H1 (cell line): ENCODE measurements around the gene GPC3. TPM values are rescaled to one million over a fixed set of nuclear protein-coding genes. Genes with fewer than 3 reads are reported as not detected.

Experiments used
- CTCF ChIA-PET: fragments of 300-600 bp; sonication (Branson Sonifier 250); formaldehyde crosslinking; loops from one replicate; lab custom pipeline; 2021; ENCODE audit not compliant: partially characterized antibody; lab: Charles Lee
- POLR2A ChIA-PET: fragments of 300-600 bp; sonication (Branson Sonifier 250); formaldehyde crosslinking; loops from one replicate; lab custom pipeline; 2021; ENCODE audit warnings: inconsistent platforms; ENCODE audit not compliant: partially characterized antibody; lab: Charles Lee
- DNase-seq, 2 experiments: peaks; one replicate each; pipeline versions ENCODE4 v3.0.0 to v3.0.0-alpha.2; 2010 to 2022; ENCODE audit warnings: low spot score in 2 of 2, low read depth in 1 of 2, mixed read lengths in 1 of 2
- FAIRE-seq: peaks from 2 replicates; lab custom pipeline; 2011; peaks lifted over from hg19 to GRCh38; lab: Jason Lieb, UNC
- H2AFZ ChIP-seq: 2 replicates; pipeline ENCODE4 v1.8.1; 2012; ENCODE audit warnings: low read length, inconsistent platforms
- H2AK5ac ChIP-seq: 2 replicates; pipeline ENCODE4 v1.6.1; 2013; ENCODE audit warnings: low read depth, low read length
- H2BK120ac ChIP-seq: replicated peaks from 2 replicates; pipeline ENCODE3; 2013; ENCODE audit warnings: low read depth, low read length, inconsistent platforms
- H2BK12ac ChIP-seq: 2 replicates; pipeline ENCODE4 v1.6.1; 2013; ENCODE audit warnings: low read depth, low read length
- H2BK15ac ChIP-seq: 2 replicates; pipeline ENCODE4 v1.6.1; 2013; ENCODE audit warnings: low read length
- H2BK20ac ChIP-seq: 2 replicates; pipeline ENCODE4 v1.6.1; 2013; ENCODE audit warnings: low read length
- H2BK5ac ChIP-seq: 2 replicates; pipeline ENCODE4 v1.6.1; 2013; ENCODE audit warnings: low read depth, low read length
- H3K14ac ChIP-seq: 2 replicates; pipeline ENCODE4 v1.6.1; 2013; ENCODE audit warnings: inconsistent platforms; ENCODE audit not compliant: insufficient read length
- H3K18ac ChIP-seq: 2 replicates; pipeline ENCODE4 v1.6.1; 2013; ENCODE audit warnings: low read length; ENCODE audit errors: extremely low read depth
- H3K23ac ChIP-seq: 2 replicates; pipeline ENCODE4 v1.6.1; 2013; ENCODE audit warnings: inconsistent platforms; ENCODE audit not compliant: insufficient read length
- H3K23me2 ChIP-seq: 2 replicates; pipeline ENCODE4 v1.6.1; 2013; ENCODE audit warnings: low read depth, low read length
- H3K27ac ChIP-seq: 2 replicates; pipeline ENCODE4 v1.6.1; 2011; ENCODE audit warnings: low read depth, low read length, inconsistent platforms
- H3K27me3 ChIP-seq, 4 experiments: replicated peaks in 1 of 4; 1 replicate in 1 of 4; 2 replicates in 3 of 4; pipeline versions ENCODE4 v1.6.1 to v1.8.1; 2011 to 2013; ENCODE audit warnings: low read length in 3 of 4, mild to moderate bottlenecking in 3 of 4, inconsistent platforms in 2 of 4, mixed read lengths in 2 of 4, moderate library complexity in 1 of 4; ENCODE audit not compliant: control insufficient read depth in 3 of 4, insufficient read depth in 3 of 4; ENCODE audit errors: extremely low read depth in 1 of 4
- H3K36me3 ChIP-seq, 4 experiments: 2 replicates each; pipeline versions ENCODE4 v1.6.1 to v1.8.1; 2011 to 2013; ENCODE audit warnings: mild to moderate bottlenecking in 4 of 4, low read length in 3 of 4, moderate library complexity in 2 of 4, control low read depth in 1 of 4, inconsistent platforms in 1 of 4; ENCODE audit not compliant: insufficient read depth in 4 of 4, control insufficient read depth in 2 of 4
- H3K4ac ChIP-seq: replicated peaks from 2 replicates; pipeline ENCODE3; 2013; ENCODE audit warnings: low read length, low read depth, mixed read lengths, inconsistent platforms; ENCODE audit not compliant: insufficient read length
- H3K4me1 ChIP-seq, 4 experiments: replicated peaks in 1 of 4; 1 replicate in 1 of 4; 2 replicates in 3 of 4; pipeline versions ENCODE4 v1.6.1 to v1.8.1; 2011 to 2013; ENCODE audit warnings: low read length in 3 of 4, inconsistent platforms in 2 of 4, mixed read lengths in 1 of 4; ENCODE audit not compliant: insufficient read depth in 4 of 4, control insufficient read depth in 3 of 4
- H3K4me2 ChIP-seq, 2 experiments: 2 replicates each; pipeline versions ENCODE4 v1.6.1 to v1.8.1; 2011 to 2013; ENCODE audit warnings: low read depth in 2 of 2, low read length in 2 of 2, control low read depth in 1 of 2, inconsistent platforms in 1 of 2, mild to moderate bottlenecking in 1 of 2; ENCODE audit not compliant: insufficient read depth in 1 of 2
- H3K4me3 ChIP-seq, 4 experiments: fragments of 200-600, 300-600 bp in 1 of 4; sonication (generic), shearing (Covaris generic), sonication (Bioruptor Twin) in 1 of 4; 2 replicates each; pipeline versions ENCODE4 v1.5.1 to v1.8.1; 2011 to 2016; ENCODE audit warnings: low read length in 4 of 4, low read depth in 3 of 4, control low read depth in 2 of 4, inconsistent platforms in 2 of 4, mild to moderate bottlenecking in 2 of 4, mixed read lengths in 1 of 4, moderate library complexity in 1 of 4; ENCODE audit not compliant: insufficient read depth in 2 of 4; ENCODE audit errors: extremely low read depth in 1 of 4
- H3K56ac ChIP-seq: replicated peaks from 2 replicates; pipeline ENCODE3; 2013; ENCODE audit warnings: low read depth, mild to moderate bottlenecking, mixed read lengths, low read length, inconsistent platforms; ENCODE audit not compliant: insufficient read length
- H3K79me1 ChIP-seq: 2 replicates; pipeline ENCODE4 v1.6.1; 2013; ENCODE audit warnings: low read depth, low read length, control low read depth
- H3K79me2 ChIP-seq, 2 experiments: 2 replicates each; pipeline versions ENCODE4 v1.6.1 to v1.8.1; 2012 to 2013; ENCODE audit warnings: low read length in 2 of 2, mild to moderate bottlenecking in 2 of 2, inconsistent platforms in 1 of 2; ENCODE audit not compliant: insufficient read depth in 2 of 2, control insufficient read depth in 1 of 2
- H3K9ac ChIP-seq, 4 experiments: replicated peaks in 1 of 4; 1 replicate in 1 of 4; 2 replicates in 3 of 4; pipeline versions ENCODE4 v1.6.1 to v1.8.1; 2011 to 2013; ENCODE audit warnings: low read depth in 3 of 4, low read length in 3 of 4, control low read depth in 2 of 4, mild to moderate bottlenecking in 2 of 4, moderate library complexity in 2 of 4, inconsistent platforms in 1 of 4; ENCODE audit errors: extremely low read depth in 1 of 4
- H3K9me3 ChIP-seq, 2 experiments: 2 replicates each; pipeline versions ENCODE4 v1.6.1 to v1.8.1; 2012 to 2013; ENCODE audit warnings: mild to moderate bottlenecking in 2 of 2, moderate library complexity in 2 of 2, control low read depth in 1 of 2, inconsistent platforms in 1 of 2, low read depth in 1 of 2, low read length in 1 of 2, mixed read lengths in 1 of 2; ENCODE audit not compliant: insufficient read depth in 2 of 2
- H4K20me1 ChIP-seq, 2 experiments: replicated peaks in 1 of 2; 2 replicates each; pipeline versions ENCODE3 to v1.8.1; 2011 to 2013; ENCODE audit warnings: inconsistent platforms in 2 of 2, low read length in 2 of 2, mild to moderate bottlenecking in 1 of 2; ENCODE audit not compliant: insufficient read depth in 2 of 2, control insufficient read depth in 1 of 2
- H4K5ac ChIP-seq: 2 replicates; pipeline ENCODE4 v1.6.1; 2013; ENCODE audit warnings: low read length, low read depth, mixed read lengths, inconsistent platforms; ENCODE audit not compliant: insufficient read length
- H4K8ac ChIP-seq: 2 replicates; pipeline ENCODE4 v1.8.0; 2013; ENCODE audit warnings: mild to moderate bottlenecking, moderate library complexity, low read length, inconsistent platforms; ENCODE audit not compliant: insufficient read depth; ENCODE audit errors: extremely low read depth
- H4K91ac ChIP-seq: replicated peaks from 2 replicates; pipeline ENCODE3; 2013; ENCODE audit warnings: low read length, mixed read lengths, inconsistent platforms; ENCODE audit not compliant: insufficient read length
- ATF2 ChIP-seq: IDR thresholded peaks from 2 replicates; pipeline ENCODE4 v1.6.1; 2012; ENCODE audit warnings: low read length, inconsistent platforms
- CBX8 ChIP-seq: fragments of 300-800, 300-1000 bp; sonication (generic); IDR thresholded peaks from 2 replicates; pipeline ENCODE4 v1.7.1; 2016; ENCODE audit warnings: low read depth, low read length, borderline replicate concordance
- CHD2 ChIP-seq: IDR thresholded peaks from 2 replicates; pipeline ENCODE4 v1.6.1; 2012; ENCODE audit warnings: low read length, improper control_type of control experiment
- CTBP2 ChIP-seq: IDR thresholded peaks from 2 replicates; pipeline ENCODE4 v1.7.0; 2011; ENCODE audit warnings: borderline replicate concordance, mild to moderate bottlenecking, moderate library complexity, mixed read lengths, low read length; ENCODE audit not compliant: insufficient read depth, insufficient read length
- RAD21 ChIP-seq, 2 experiments: IDR thresholded peaks in 1 of 2; conservative IDR thresholded peaks in 1 of 2; 2 replicates each; pipeline ENCODE4 v1.6.1; 2011; ENCODE audit warnings: low read depth in 2 of 2, low read length in 2 of 2, improper control_type of control experiment in 1 of 2, inconsistent platforms in 1 of 2, mild to moderate bottlenecking in 1 of 2, moderate library complexity in 1 of 2
- RBBP5 ChIP-seq: IDR thresholded peaks from 2 replicates; pipeline ENCODE4 v1.7.1; 2012; ENCODE audit warnings: low read depth, mild to moderate bottlenecking, inconsistent platforms, low read length, moderate library complexity, borderline replicate concordance
- SIN3A ChIP-seq, 2 experiments: IDR thresholded peaks in 1 of 2; conservative IDR thresholded peaks in 1 of 2; 2 replicates each; pipeline ENCODE4 v1.6.1; 2011 to 2012; ENCODE audit warnings: low read length in 2 of 2, improper control_type of control experiment in 1 of 2, low read depth in 1 of 2, mild to moderate bottlenecking in 1 of 2
- SUZ12 ChIP-seq: fragments of 200-600 bp; sonication (generic); IDR thresholded peaks from 2 replicates; pipeline ENCODE4 v1.6.1; 2012; ENCODE audit warnings: mild to moderate bottlenecking, inconsistent platforms, low read length, moderate library complexity, mixed read lengths
- polyA plus RNA-seq, 7 experiments: library from polyadenylated mRNA; depleted of rRNA in 3 of 7; stranded (reverse) in 5 of 7; unstranded in 2 of 7; fragments of >200 nt in 5 of 7; fragments of 200-250 nt in 2 of 7; gene quantifications; 1 replicate in 5 of 7; 2 replicates in 1 of 7; 4 replicates in 1 of 7; pipeline versions ENCODE4 v1.2.1 to v1.2.3, GENCODE V29; 2011 to 2013; ENCODE audit warnings: missing spikeins in 2 of 7, mixed read lengths in 2 of 7
- total RNA-seq: library from RNA; stranded (reverse); fragmentation: NEBNext Ultra II Directional; extraction: Animal tissue kit (Norgen Biotek cat#: 25700); gene quantifications from 2 replicates; pipeline ENCODE4 v1.2.1, GENCODE V29; 2021

GPC3 gene
- total and polyA plus RNA-seq, 2 of the 8 experiments (the other 6 are each of a cell fraction or from before 2014, with no cell fraction given) = 64.8 to 71.9 TPM

DNA sequence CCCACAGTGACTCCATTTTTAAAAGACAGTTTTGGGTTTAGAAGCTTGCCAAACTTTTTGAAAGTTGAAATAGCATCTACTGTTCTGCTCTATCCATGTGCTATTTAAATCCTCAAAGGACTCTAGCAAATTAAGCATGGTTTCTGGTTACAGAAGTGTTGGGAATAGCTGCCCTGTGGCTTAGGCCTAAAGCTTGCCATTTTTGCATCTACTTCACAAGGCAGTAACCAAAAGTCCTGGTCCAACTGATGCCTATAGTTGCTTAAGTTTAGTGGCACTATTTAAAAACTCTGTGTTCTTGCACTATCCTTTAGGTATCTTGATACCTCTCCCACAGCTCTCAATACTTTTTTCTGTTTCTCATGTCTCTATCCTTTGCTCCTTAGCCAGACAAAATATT lies 319.1 kb downstream of the GPC3 start:
- H2BK20ac ChIP-seq = no peak overlapping the region
- H3K79me1 ChIP-seq = no peaks in the 10 kb centered on the region
- no peak overlapping the region for H2BK120ac ChIP-seq
- no peak overlapping the region for H2BK15ac ChIP-seq
- H4K20me1 ChIP-seq = no peaks in the 10 kb centered on the region
- no peaks in the 10 kb centered on the region for H3K23me2 ChIP-seq
- no peak overlapping the region for H3K56ac ChIP-seq
- no peak for DNase-seq
- no peak overlapping the region for H3K4me3 ChIP-seq
- CTCF ChIA-PET = interaction anchor here (0.5 to 1.5 kb wide), 4 partner anchors 9 to 254 kb away, joined by 3 to 4 read pairs (median 3); no protein-coding TSS in a partner anchor
- peak; percentile 66 for FAIRE-seq
- H3K18ac ChIP-seq = no peak overlapping the region
- H3K79me2 ChIP-seq = no peaks in the 10 kb centered on the region
- H3K27ac ChIP-seq = no peak overlapping the region
- no peak overlapping the region for H3K14ac ChIP-seq
- no peak overlapping the region for H2AFZ ChIP-seq
- no peaks in the 10 kb centered on the region for H3K36me3 ChIP-seq
- H3K23ac ChIP-seq = no peak overlapping the region
- H2BK5ac ChIP-seq = no peak overlapping the region
- no peak for TF ChIP-seq RAD21 (IDR thresholded peaks at IDR 0.05 in 1 of 2, conservative IDR thresholded peaks at IDR 0.05 in 1 of 2; ENCODE audit: low read depth in 2 of 2, low read length in 2 of 2)
- TF ChIP-seq SIN3A (conservative IDR thresholded peaks at IDR 0.05 in 1 of 2, IDR thresholded peaks at IDR 0.05 in 1 of 2; ENCODE audit: low read depth in 1 of 2, low read length in 2 of 2) = no peak
- TF ChIP-seq ATF2 = no peak
- no peak for TF ChIP-seq SUZ12
- TF ChIP-seq CTBP2 = no peak
- no peak for TF ChIP-seq CBX8
- no peak for TF ChIP-seq RBBP5
- TF ChIP-seq CHD2 = no peak
- H3K27me3 ChIP-seq = no peaks in the 10 kb centered on the region
- no peak overlapping the region for H4K91ac ChIP-seq
- no peak overlapping the region for H3K4ac ChIP-seq
- H3K9ac ChIP-seq = no peak overlapping the region
- peaks cover 1 to 8% (median 6%) of the 10 kb centered on the region in 4 experiments; a peak in 5 of 7 replicates for H3K4me1 ChIP-seq
- H4K8ac ChIP-seq = no peak overlapping the region
- H2AK5ac ChIP-seq = no peak overlapping the region
- no peak overlapping the region for H2BK12ac ChIP-seq
- no peak overlapping the region for H3K4me2 ChIP-seq
- H4K5ac ChIP-seq = no peak overlapping the region
- H3K9me3 ChIP-seq = no peaks in the 10 kb centered on the region
- POLR2A ChIA-PET = interaction anchor here (0.6 to 1.2 kb wide), 2 partner anchors 18 to 252 kb away, joined by 3 to 4 read pairs; no protein-coding TSS in a partner anchor
